Ovary (tissue), 9 donors: ENCODE results near the gene DNAJC6. TPM values are rescaled to one million over a fixed set of nuclear protein-coding genes. Genes with fewer than 3 reads are reported as not detected.

Experiments
- DNase-seq, 5 donors: peaks; one replicate each; pipeline ENCODE4 v3.0.0-alpha.2; 2019 to 2020
- H3K27ac ChIP-seq, 2 donors: fragments of 200-600 bp; one replicate each; pipeline versions ENCODE4 v1.5.1 to v1.8.0; 2019 to 2022
- H3K27me3 ChIP-seq: fragments of 200-600 bp; one replicate; pipeline ENCODE4 v1.8.0; 2022
- H3K36me3 ChIP-seq: fragments of 200-600 bp; sonication (generic); one replicate; pipeline ENCODE4 v1.5.1; 2019
- H3K4me1 ChIP-seq: one replicate; pipeline ENCODE4 v1.8.1; 2013; ENCODE audit warnings: mild to moderate bottlenecking, moderate library complexity; ENCODE audit not compliant: insufficient read depth
- H3K4me3 ChIP-seq: fragments of 200-600 bp; sonication (generic); one replicate; pipeline ENCODE4 v1.5.1; 2017
- H3K9me3 ChIP-seq, 2 donors: fragments of 200-600 bp in 1 of 2; sonication (generic) in 1 of 2; one replicate each; pipeline versions ENCODE4 v1.5.1 to v1.8.1; 2013 to 2019; ENCODE audit warnings: mild to moderate bottlenecking in 1 of 2, moderate library complexity in 1 of 2
- CTCF ChIP-seq, 3 donors: fragments of 450-650 bp in 2 of 3; fragments of 200-600 bp in 1 of 3; IDR thresholded peaks; one replicate each; pipeline versions ENCODE4 v1.5.1 to v1.8.0; 2016 to 2022; ENCODE audit warnings: antibody characterized with exemption in 3 of 3, mild to moderate bottlenecking in 1 of 3
- EP300 ChIP-seq: sonication (generic); formaldehyde crosslinking; IDR thresholded peaks from one replicate; pipeline ENCODE4 v1.6.1; 2017; ENCODE audit warnings: antibody characterized with exemption
- POLR2A ChIP-seq: fragments of 450-650 bp; IDR thresholded peaks from one replicate; pipeline ENCODE4 v1.6.1; 2017; ENCODE audit warnings: antibody characterized with exemption, mild to moderate bottlenecking, moderate library complexity
- WGBS, 3 donors: extraction: QIAGEN DNeasy Blood & Tissue Kit in 1 of 3; methylation state at CpG; one replicate each; pipeline versions ENCODE4 v1.1.5 to v1.1.7; 2013 to 2017; 5-methylcytosine and 5-hydroxymethylcytosine counted together
- intact Hi-C, 4 donors: fragments of 100-400 bp; cut with DNase I; formaldehyde crosslinking; loops; one replicate each; pipeline versions ENCODE4 v1.11.0 to v1.15.1; 2022 to 2023
- polyA plus RNA-seq, 2 donors: library from polyadenylated mRNA; stranded (reverse); fragments of 200-250 nt in 1 of 2; fragments of 350-450 nt in 1 of 2; fragmentation: Illumina TruSeq in 1 of 2; extraction: RNeasy Lipid Tissue Mini Kit (QIAGEN cat#74804) in 1 of 2; gene quantifications; one replicate each; pipeline ENCODE4 v1.2.3, GENCODE V29; 2013 to 2014
- total RNA-seq, 7 donors: library from RNA; depleted of rRNA in 2 of 7; stranded (reverse); fragments of >200 nt in 2 of 7; fragmentation: NEBNext Ultra II Directional in 3 of 7; extraction: Animal tissue kit (Norgen Biotek cat#: 25700) in 3 of 7; gene quantifications; one replicate each; pipeline versions ENCODE4 v1.1.0 to v1.2.4, GENCODE V29; 2016 to 2023
- donor health status: DM: no; HTN: no; CAD: no; lungs with moderate emphysema.
- donor health status: DM: no; HTN: no; CAD: no.
- donor health status: Bipolar disorder and iron deficiency.
- donor health status: DM: yes; HTN: yes; CAD: no.
- donor health status: DM: no; HTN: no; CAD: no.
- donor health status: DM: yes; HTN: yes; CAD: no.

Gene DNAJC6
- total and polyA plus RNA-seq, 9 donors, result 0.48 to 2.7 (median 1.5) TPM

- no peak for TF ChIP-seq POLR2A
- Histone ChIP-seq H3K4me1 (peaks cover 17% of the 10 kb centered on the region), H3K27ac (no peak overlapping the region), H3K4me3 (no peak overlapping the region), H3K36me3 (no peaks in the 10 kb centered on the region), H3K27me3 (no peaks in the 10 kb centered on the region), H3K9me3 (no peaks in the 10 kb centered on the region)
- no peak for DNase-seq
- 91 to 96% (median 93%) methylated on average over 2 of the region's 2 CpGs for WGBS, 3 donors
- intact Hi-C loops, result loop anchor here in 1 of 4 donors (10.0 kb wide), 3 partner anchors 170 to 360 kb away; no protein-coding TSS in a partner anchor
These were observed 115.7 kb downstream of the DNAJC6 start for GRCh38 chr1:65425006-65425405.

GRCh38 chr1:65425697-65426096 lies 116.4 kb downstream of the DNAJC6 start:
- intact Hi-C loops, result loop anchor here in 1 of 4 donors (10.0 kb wide), 3 partner anchors 171 to 361 kb away; no protein-coding TSS in a partner anchor
- DNase-seq, result no peak
- WGBS, 3 donors, result 91 to 94% (median 92%) methylated on average over 3 of the region's 3 CpGs
- no peak overlapping the region for H3K4me3 ChIP-seq
- no peaks in the 10 kb centered on the region for H3K27me3 ChIP-seq
- TF ChIP-seq CTCF (IDR thresholded peaks at IDR 0.05), result no peak
- no peak for TF ChIP-seq EP300
- no peak for TF ChIP-seq POLR2A
- no peaks in the 10 kb centered on the region for H3K9me3 ChIP-seq
- H3K4me1 ChIP-seq, result peaks cover 17% of the 10 kb centered on the region
- H3K27ac ChIP-seq, result no peak overlapping the region
- H3K36me3 ChIP-seq, result no peaks in the 10 kb centered on the region

GRCh38 chr1:65429078-65429477 lies 119.7 kb downstream of the DNAJC6 start:
- no peak overlapping the region for H3K27ac ChIP-seq
- no peaks in the 10 kb centered on the region for H3K36me3 ChIP-seq
- 91 to 92% (median 92%) methylated on average over 2 of the region's 2 CpGs for WGBS, 3 donors
- no peak for TF ChIP-seq EP300
- TF ChIP-seq CTCF (IDR thresholded peaks at IDR 0.05), result no peak
- TF ChIP-seq POLR2A, result no peak
- H3K9me3 ChIP-seq, result no peaks in the 10 kb centered on the region
- H3K4me1 ChIP-seq, result peaks cover 3% of the 10 kb centered on the region
- intact Hi-C loops, result loop anchor here in 1 of 4 donors (10.0 kb wide), 3 partner anchors 174 to 364 kb away; no protein-coding TSS in a partner anchor
- DNase-seq, result no peak
- H3K4me3 ChIP-seq, result no peak overlapping the region
- no peaks in the 10 kb centered on the region for H3K27me3 ChIP-seq

- DNase-seq, result peak in 1 of 5 donors; percentile 20
- Histone ChIP-seq H3K27ac (no peak overlapping the region), H3K4me1 (peaks cover 2% of the 10 kb centered on the region), H3K9me3 (no peaks in the 10 kb centered on the region), H3K4me3 (no peak overlapping the region), H3K27me3 (no peaks in the 10 kb centered on the region), H3K36me3 (no peaks in the 10 kb centered on the region)
- 30 to 46% (median 35%) methylated on average over 7 of the region's 7 CpGs for WGBS, 3 donors
- intact Hi-C loops, result loop anchor here in 2 of 4 donors (5.0 to 10.0 kb wide), 4 partner anchors 175 to 365 kb away; no protein-coding TSS in a partner anchor
- TF ChIP-seq CTCF (IDR thresholded peaks at IDR 0.05) (no peak), POLR2A (no peak), EP300 (no peak)
These were observed 120.5 kb downstream of the DNAJC6 start for GRCh38 chr1:65429806-65430205.

- H3K36me3 ChIP-seq, result no peaks in the 10 kb centered on the region
- H3K27me3 ChIP-seq, result no peaks in the 10 kb centered on the region
- intact Hi-C loops, result loop anchor here in 1 of 4 donors (5.0 kb wide), 1 partner anchor 256 kb away; no protein-coding TSS in a partner anchor
- 31 to 46% (median 42%) methylated on average over 1 of the region's 1 CpG for WGBS, 3 donors
- no peak for DNase-seq
- TF ChIP-seq CTCF (IDR thresholded peaks at IDR 0.05) (peak in 2 of 3 donors; percentile 47 to 49), POLR2A (no peak)
- no peak overlapping the region for H3K27ac ChIP-seq
- peaks cover 2% of the 10 kb centered on the region for H3K4me1 ChIP-seq
- H3K9me3 ChIP-seq, result no peaks in the 10 kb centered on the region
- no peak overlapping the region for H3K4me3 ChIP-seq
These were observed 121.9 kb downstream of the DNAJC6 start for GRCh38 chr1:65431111-65431705.
